GM18508 (cell line): ENCODE data around the gene ZNF346.
"Not testable (repeated sequence)": the region's sequence is repeated elsewhere in the genome, so short reads cannot be mapped to it uniquely, and the experiment has no call there.

ENCODE experiments used
- ATAC-seq: cut with Tn5 transposase; IDR thresholded peaks from one replicate; pipeline ENCODE4 v1.9.1; 2021; ENCODE audit warnings: moderate number of reproducible peaks; ENCODE audit not compliant: insufficient read depth, unreplicated experiment

ZNF346 gene

GRCh38 chr5:177006265-177006972 lies 16.1 kb upstream of the ZNF346 start, which contains the start of gene UIMC1:
TSS of gene UIMC1 (minus strand) at chr5:177006779. CDS start at chr5:176982615, 24,164 bp downstream.
- ATAC-seq: peak; percentile 45

- no peak for ATAC-seq
Measured at GRCh38 chr5:177008716-177009115, 13.8 kb upstream of the ZNF346 start.

- no peak for ATAC-seq
Measured at GRCh38 chr5:177010153-177010552, 12.3 kb upstream of the ZNF346 start.

DNA sequence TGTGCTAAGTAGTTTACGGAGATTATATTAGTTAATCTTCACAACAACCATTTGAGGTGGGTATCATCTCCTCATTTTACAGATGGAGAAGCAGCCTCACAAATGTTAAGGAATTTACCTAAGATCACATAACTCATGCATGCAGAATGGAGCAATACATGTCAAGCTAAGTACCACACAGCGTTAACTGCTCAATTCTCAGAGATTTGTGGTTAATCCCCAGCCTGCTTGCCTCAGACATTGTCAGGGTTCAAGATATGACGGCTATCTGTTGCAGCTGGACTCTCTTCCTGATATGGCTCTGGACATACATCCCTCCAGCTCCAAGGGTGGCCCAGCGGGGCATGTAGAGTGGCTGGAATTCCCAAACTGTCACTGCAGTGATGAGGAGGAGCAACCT lies 7.3 kb upstream of the ZNF346 start:
- ATAC-seq: no peak

DNA sequence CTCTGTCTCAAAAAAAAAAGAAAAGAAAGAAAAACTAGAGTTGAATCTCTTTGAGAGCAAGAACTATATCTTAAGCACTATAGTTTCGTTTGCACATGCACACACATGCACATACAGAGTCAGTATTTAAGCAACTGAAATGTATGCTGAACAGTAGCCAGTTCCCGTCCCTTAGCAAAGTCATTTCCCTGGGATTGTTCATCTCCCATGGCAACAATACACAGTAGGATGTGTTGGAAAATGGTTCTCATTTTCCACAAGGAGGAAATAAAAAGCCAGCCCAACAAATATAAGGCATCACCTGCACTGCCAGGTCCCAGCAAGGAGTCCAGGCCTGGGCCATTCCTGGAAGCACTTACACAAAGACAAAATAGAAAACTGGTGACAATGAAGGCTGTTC lies 4.2 kb upstream of the ZNF346 start:
- no peak for ATAC-seq

DNA sequence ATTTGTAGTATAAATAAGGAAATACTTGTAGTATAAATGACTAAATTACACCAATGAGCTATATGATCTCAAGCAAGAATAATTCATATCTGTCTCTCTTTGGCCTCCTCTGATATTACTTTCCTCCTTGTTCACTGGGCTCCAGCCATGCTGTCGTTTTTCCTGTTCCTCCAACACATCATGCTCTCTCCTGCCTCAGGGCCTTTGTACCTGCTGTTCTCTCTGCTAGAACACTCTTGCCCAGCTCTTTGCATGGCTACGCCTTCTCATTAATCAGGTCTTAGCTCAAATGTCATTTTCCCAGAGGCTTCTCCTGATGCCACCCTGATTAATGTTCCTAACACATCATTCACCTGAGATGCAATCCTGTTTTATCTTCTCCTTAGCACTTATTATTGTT lies 2.5 kb upstream of the ZNF346 start:
- ATAC-seq: no peak

DNA sequence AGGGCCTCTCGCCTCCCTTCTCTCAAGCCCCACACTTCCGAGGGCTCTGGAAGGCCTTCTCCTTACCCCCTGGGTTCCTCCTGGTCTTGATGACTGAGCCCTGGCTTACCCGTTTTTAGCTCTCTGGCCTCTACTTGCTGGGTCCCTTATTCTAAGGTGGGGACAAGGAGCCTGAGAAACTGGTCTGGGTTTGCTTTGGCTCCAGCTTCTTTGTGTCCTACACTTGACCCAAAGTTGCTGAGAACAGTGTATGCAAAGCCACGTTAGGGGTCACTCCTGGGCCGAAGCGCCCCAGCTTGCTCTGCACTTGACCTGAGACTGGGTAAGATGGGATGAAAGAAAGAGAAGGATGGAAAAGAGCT lies 788 bp downstream of the ZNF346 start:
- no peak for ATAC-seq

DNA sequence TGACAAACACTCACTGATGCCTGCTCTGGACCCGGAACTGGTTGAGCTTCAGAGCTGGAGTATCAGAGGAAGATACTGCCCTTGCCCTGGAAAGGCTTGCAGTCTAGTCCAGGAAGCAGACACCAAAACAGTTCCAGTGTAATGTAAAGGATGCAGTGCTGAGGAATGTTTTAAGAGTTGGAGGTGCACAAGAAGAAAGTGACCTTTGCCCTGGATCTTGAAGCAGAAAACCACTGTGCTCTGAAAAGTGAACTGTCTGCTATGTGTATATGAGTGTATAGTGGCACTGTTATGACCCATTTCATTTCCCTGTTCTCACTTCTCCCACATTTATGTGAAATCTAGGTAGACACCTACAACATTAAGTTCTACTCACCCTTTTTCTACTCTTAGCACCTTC lies 2.1 kb downstream of the ZNF346 start:
- ATAC-seq: no peak

GRCh38 chr5:177025101-177025601 lies 2.7 kb downstream of the ZNF346 start:
- no peak for ATAC-seq

DNA sequence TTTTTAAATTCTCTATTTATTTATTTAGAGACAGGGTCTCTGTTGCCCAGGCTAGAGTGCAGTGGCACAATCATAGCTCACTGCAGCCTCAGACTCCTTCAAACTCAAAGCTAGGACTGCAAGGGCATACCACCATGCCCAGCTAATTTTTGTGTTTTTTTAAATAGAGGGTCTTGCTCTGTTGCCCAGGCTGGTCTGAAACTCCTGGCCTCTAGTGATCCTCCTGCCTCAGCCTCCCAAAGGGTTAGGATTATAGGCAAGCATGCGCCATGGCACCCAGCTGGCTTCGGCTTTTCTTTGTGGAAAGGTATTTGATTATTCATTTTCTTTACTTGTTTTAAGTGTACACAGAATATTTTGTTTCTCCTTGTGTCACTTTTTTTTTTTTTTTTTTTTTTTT lies 5.2 kb downstream of the ZNF346 start:
- no peak for ATAC-seq

GRCh38 chr5:177029498-177029897 lies 7.0 kb downstream of the ZNF346 start:
- ATAC-seq: no peak

GRCh38 chr5:177035976-177036375 lies 13.5 kb downstream of the ZNF346 start:
- ATAC-seq: no peak

GRCh38 chr5:177036443-177036842 lies 13.9 kb downstream of the ZNF346 start:
- no peak for ATAC-seq

- ATAC-seq: no peak
Measured at GRCh38 chr5:177036921-177037320, 14.4 kb downstream of the ZNF346 start.

DNA sequence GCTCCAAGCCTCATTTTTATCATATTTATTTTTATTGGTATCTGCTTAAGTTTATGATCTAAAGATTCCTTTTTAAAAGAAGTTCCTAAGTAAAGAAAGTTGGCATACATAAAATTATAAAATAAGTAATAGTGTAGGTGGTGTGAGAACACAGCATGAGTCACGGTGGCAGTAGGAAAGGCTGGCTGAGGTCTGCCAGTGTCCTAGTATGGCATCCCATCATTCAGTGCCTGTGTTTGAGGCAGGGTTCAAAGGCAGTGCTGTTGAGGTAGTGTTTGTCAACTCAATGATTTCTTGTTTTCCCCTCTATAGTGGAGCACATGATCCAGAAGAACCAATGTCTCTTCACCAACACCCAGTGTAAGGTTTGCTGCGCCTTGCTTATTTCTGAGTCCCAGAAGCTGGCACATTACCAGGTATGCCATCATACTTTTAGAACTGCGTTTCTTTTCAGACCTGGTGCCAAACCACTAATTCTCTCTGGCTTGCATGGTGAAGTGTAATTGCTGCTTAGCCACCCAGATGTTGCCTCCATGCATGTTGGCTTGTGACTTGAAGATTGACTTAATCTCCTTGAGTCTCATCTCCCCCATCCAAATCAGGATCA lies 18.4 kb downstream of the ZNF346 start:
- ATAC-seq: no peak

DNA sequence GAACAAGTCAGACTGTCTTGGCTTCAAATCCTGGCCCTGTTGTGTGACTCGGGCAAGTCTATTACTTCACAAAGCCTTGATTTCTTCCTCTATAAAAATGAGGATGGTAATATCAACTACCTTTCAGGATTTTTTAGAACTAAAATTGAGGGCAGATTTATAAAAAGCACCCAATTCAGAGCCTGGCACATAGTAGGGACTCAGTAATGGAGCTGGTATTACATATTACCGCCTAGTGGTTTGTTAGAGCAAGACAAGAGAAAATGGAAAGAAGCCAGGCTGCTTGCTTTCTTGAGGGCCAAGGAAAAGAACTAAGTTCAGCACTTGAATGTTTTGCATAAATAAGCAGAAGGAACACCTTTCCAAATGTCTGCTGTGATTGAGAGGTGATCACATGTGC lies 19.4 kb downstream of the ZNF346 start:
- ATAC-seq: no peak

DNA sequence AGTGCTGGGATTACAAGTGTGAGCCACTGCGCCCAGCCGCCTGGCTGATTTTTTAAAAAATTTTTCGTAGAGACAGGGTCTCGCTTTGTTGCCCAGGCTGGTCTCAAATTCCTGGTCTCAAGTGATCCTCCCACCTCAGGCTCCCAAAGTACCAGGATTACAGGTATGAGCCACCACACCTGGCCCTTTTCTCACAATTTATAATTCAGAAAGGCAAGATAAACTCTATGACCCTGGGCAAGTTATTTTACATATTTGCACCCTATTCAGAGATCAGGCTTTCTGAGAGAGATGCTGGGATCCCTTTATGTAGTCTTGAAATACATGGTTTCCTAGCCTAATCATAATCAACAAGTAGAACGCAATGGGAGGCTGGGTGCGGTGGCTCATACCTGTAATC lies 20.6 kb downstream of the ZNF346 start:
- no peak for ATAC-seq

- no peak for ATAC-seq
Measured at GRCh38 chr5:177043958-177044357, 21.5 kb downstream of the ZNF346 start.

- ATAC-seq: no peak
Measured at GRCh38 chr5:177044641-177045040, 22.1 kb downstream of the ZNF346 start.

DNA sequence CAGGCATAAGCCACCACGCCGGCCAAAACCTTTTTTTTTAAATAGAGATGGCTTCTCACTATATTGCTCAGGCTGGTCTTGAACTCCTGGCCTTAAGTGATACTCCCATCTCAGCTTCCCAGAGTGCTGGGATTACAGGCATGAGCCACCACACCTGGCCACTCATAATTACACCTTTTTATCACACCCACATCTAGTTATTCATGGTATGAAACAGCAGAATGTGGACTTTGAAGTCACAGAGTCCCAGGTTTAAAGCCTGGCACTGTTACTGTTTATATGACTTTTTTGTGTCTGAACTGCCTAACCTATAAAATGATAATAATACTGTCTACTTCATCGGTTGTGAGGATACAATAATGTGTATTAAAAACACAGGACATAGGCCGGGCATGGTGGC lies 23.1 kb downstream of the ZNF346 start:
- no peak for ATAC-seq

DNA sequence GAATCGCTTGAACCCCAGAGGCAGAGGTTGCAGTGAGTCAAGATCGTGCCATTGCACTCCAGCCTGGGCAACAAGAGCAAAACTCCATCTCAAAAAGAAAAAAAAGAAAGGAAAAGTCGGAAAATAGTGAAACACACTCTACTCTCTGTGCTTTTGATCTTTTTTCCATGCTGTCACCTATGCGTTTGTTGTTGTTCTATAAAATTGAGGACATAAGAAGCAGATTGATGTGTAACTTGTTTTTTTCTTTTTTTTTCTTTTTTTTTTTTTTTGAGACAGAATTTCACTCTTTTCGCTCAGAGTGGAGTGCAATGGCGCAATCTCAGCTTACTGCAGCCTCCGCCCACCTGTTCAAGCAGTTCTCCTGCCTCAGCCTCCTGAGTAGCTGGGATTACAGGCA lies 26.0 kb downstream of the ZNF346 start:
- ATAC-seq: not testable (repeated sequence)

- ATAC-seq: no peak
Measured at GRCh38 chr5:177049285-177049684, 26.8 kb downstream of the ZNF346 start.
